NT2/D1 (cell line): ENCODE measurements around the gene SLC34A1.

Experiments
- DNase-seq: peaks from one replicate; pipeline ENCODE4 v3.0.0-alpha.2; 2011; ENCODE audit warnings: low read depth, low spot score
- H3K27me3 ChIP-seq: 2 replicates; pipeline ENCODE4 v1.6.0; 2011; ENCODE audit warnings: mild to moderate bottlenecking; ENCODE audit not compliant: insufficient read length, insufficient read depth
- H3K36me3 ChIP-seq: 2 replicates; pipeline ENCODE4 v1.6.1; 2011; ENCODE audit warnings: mild to moderate bottlenecking, low read length, mixed read lengths; ENCODE audit not compliant: insufficient read depth, insufficient read length
- H3K4me1 ChIP-seq: 2 replicates; pipeline ENCODE4 v1.5.1; 2011; ENCODE audit not compliant: insufficient read depth, insufficient read length
- H3K4me3 ChIP-seq: 2 replicates; pipeline ENCODE4 v1.5.1; 2011; ENCODE audit warnings: low read depth; ENCODE audit not compliant: insufficient read length
- H3K9ac ChIP-seq: 2 replicates; pipeline ENCODE4 v1.6.0; 2011; ENCODE audit warnings: low read depth; ENCODE audit not compliant: insufficient read length
- H3K9me3 ChIP-seq: 2 replicates; pipeline ENCODE4 v1.5.1; 2011; ENCODE audit warnings: mild to moderate bottlenecking, low read length; ENCODE audit not compliant: insufficient read depth
- SUZ12 ChIP-seq: IDR thresholded peaks from 2 replicates; pipeline ENCODE4 v1.6.1; 2011; ENCODE audit not compliant: insufficient read length, insufficient read depth; ENCODE audit errors: extremely low read depth
- YY1 ChIP-seq: IDR thresholded peaks from 2 replicates; pipeline ENCODE4 v1.6.1; 2011; ENCODE audit not compliant: insufficient read length, insufficient read depth
- ZNF274 ChIP-seq: IDR thresholded peaks from 2 replicates; pipeline ENCODE4 v1.6.1; 2011; ENCODE audit warnings: mild to moderate bottlenecking, low read depth, low read length

SLC34A1 gene

GRCh38 chr5:177377851-177378776 lies 6.1 kb upstream of the SLC34A1 start:
- no peak overlapping the region for H3K9ac ChIP-seq
- peaks cover 8% of the 10 kb centered on the region for H3K4me1 ChIP-seq
- no peak for TF ChIP-seq YY1
- no peak for TF ChIP-seq ZNF274
- TF ChIP-seq SUZ12: no peak

GRCh38 chr5:177378884-177379883 lies 5.0 kb upstream of the SLC34A1 start:
- H3K9me3 ChIP-seq: no peaks in the 10 kb centered on the region
- peaks cover 8% of the 10 kb centered on the region for H3K4me1 ChIP-seq
- H3K27me3 ChIP-seq: peaks cover 3% of the 10 kb centered on the region
- DNase-seq: no peak
- no peaks in the 10 kb centered on the region for H3K36me3 ChIP-seq
- TF ChIP-seq SUZ12 (no peak), ZNF274 (no peak)
- no peak overlapping the region for H3K4me3 ChIP-seq
- no peak overlapping the region for H3K9ac ChIP-seq

More at GRCh38 chr5:177377851-177378776, 6.1 kb upstream of the SLC34A1 start:
- Histone ChIP-seq H3K36me3 (no peaks in the 10 kb centered on the region), H3K27me3 (peaks cover 3% of the 10 kb centered on the region), H3K4me3 (no peak overlapping the region), H3K9me3 (no peaks in the 10 kb centered on the region)
- no peak for DNase-seq

DNA sequence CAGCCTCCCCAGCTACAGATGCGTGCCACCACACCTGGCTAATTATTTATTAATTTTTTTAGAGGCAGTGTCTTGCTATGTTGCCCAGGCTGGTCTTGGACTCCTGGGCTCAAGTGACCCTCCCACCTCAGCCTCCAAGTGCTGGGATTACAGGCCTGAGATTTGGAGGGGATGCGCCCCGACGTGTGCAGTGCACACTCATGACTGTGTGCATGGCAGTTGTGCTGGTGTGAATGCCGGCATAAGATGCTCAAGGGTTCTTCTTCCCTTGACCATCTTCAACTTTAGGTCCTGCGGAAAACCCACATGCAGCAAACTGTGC lies 3.5 kb upstream of the SLC34A1 start:
- no peak for TF ChIP-seq SUZ12
- peaks cover 8% of the 10 kb centered on the region for H3K4me1 ChIP-seq
- H3K9ac ChIP-seq: no peak overlapping the region
- no peak overlapping the region for H3K4me3 ChIP-seq
- H3K9me3 ChIP-seq: no peaks in the 10 kb centered on the region
- no peak for DNase-seq
- H3K36me3 ChIP-seq: no peaks in the 10 kb centered on the region
- peaks cover 6% of the 10 kb centered on the region for H3K27me3 ChIP-seq

- peak overlapping the region; percentile 12 for H3K9ac ChIP-seq
- no peaks in the 10 kb centered on the region for H3K36me3 ChIP-seq
- H3K4me1 ChIP-seq: peaks cover 8% of the 10 kb centered on the region
- no peaks in the 10 kb centered on the region for H3K9me3 ChIP-seq
- no peak for DNase-seq
- peaks cover 13% of the 10 kb centered on the region for H3K27me3 ChIP-seq
- no peak for TF ChIP-seq SUZ12
- TF ChIP-seq ZNF274: no peak
- TF ChIP-seq YY1: no peak
- H3K4me3 ChIP-seq: no peak overlapping the region
Observed at GRCh38 chr5:177382423-177383029, 1.7 kb upstream of the SLC34A1 start.

GRCh38 chr5:177383181-177383580 lies 1.1 kb upstream of the SLC34A1 start:
- TF ChIP-seq ZNF274 (no peak), YY1 (no peak), SUZ12 (no peak)
- no peaks in the 10 kb centered on the region for H3K36me3 ChIP-seq
- H3K9me3 ChIP-seq: no peaks in the 10 kb centered on the region
- H3K4me1 ChIP-seq: peaks cover 8% of the 10 kb centered on the region
- peaks cover 16% of the 10 kb centered on the region for H3K27me3 ChIP-seq
- H3K9ac ChIP-seq: no peak overlapping the region
- DNase-seq: no peak
- H3K4me3 ChIP-seq: no peak overlapping the region

DNA sequence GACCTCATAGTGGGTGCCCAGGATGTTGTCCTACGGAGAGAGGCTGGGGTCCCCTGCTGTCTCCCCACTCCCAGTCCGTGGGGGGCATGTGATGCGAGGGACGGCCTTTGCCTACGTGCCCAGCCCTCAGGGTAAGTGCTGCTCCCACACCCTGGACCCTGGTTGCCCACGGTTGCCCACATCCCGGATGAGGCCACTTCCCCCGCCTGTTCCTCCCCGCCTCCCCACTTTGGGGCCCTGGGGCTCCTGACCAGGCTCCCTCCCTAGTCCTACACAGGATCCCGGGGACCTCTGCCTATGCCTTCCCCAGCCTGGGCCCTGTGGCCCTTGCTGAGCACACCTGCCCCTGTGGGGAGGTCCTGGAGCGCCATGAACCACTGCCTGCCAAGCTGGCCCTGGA lies 1.5 kb downstream of the SLC34A1 start:
- Histone ChIP-seq H3K36me3 (no peaks in the 10 kb centered on the region), H3K9me3 (no peaks in the 10 kb centered on the region), H3K4me1 (peaks cover 26% of the 10 kb centered on the region), H3K4me3 (no peak overlapping the region), H3K9ac (no peak overlapping the region), H3K27me3 (peaks cover 28% of the 10 kb centered on the region)
- no peak for DNase-seq
- TF ChIP-seq ZNF274: no peak
- TF ChIP-seq YY1: no peak
- TF ChIP-seq SUZ12: no peak
